Liver (tissue), 9 donors: ENCODE results near the gene SEMA4G. TPM values are rescaled to one million over a fixed set of nuclear protein-coding genes. Genes with fewer than 3 reads are reported as not detected.
A peak's percentile ranks its signal among the peaks of the same experiment; 100 is the strongest.
"Not testable (repeated sequence)": the region's sequence is repeated elsewhere in the genome, so short reads cannot be mapped to it uniquely, and the experiment has no call there.

Experiments used
- DNase-seq: peaks from one replicate; pipeline ENCODE4 v3.0.0-alpha.2; 2017; ENCODE audit warnings: low spot score
- H3K27ac ChIP-seq, 2 donors: one replicate each; pipeline ENCODE4 v1.7.0; 2013; ENCODE audit warnings: inconsistent platforms in 2 of 2, low read length in 2 of 2, control low read depth in 1 of 2, low read depth in 1 of 2, mild to moderate bottlenecking in 1 of 2
- H3K27me3 ChIP-seq, 4 donors: one replicate each; pipeline versions ENCODE4 v1.6.1 to v1.7.0; 2013; ENCODE audit warnings: low read length in 3 of 4, inconsistent platforms in 1 of 4, mild to moderate bottlenecking in 1 of 4, moderate library complexity in 1 of 4; ENCODE audit not compliant: control insufficient read depth in 4 of 4, insufficient read depth in 4 of 4
- H3K36me3 ChIP-seq, 4 donors: one replicate each; pipeline versions ENCODE4 v1.6.1 to v1.7.0; 2013; ENCODE audit warnings: low read length in 3 of 4, mild to moderate bottlenecking in 3 of 4, low read depth in 1 of 4, moderate library complexity in 1 of 4; ENCODE audit not compliant: control insufficient read depth in 4 of 4, insufficient read depth in 3 of 4
- H3K4me1 ChIP-seq, 4 donors: one replicate each; pipeline versions ENCODE4 v1.6.1 to v1.7.0; 2013; ENCODE audit warnings: low read length in 3 of 4, mild to moderate bottlenecking in 3 of 4, moderate library complexity in 1 of 4; ENCODE audit not compliant: control insufficient read depth in 4 of 4, insufficient read depth in 4 of 4
- H3K4me3 ChIP-seq, 3 donors: one replicate each; pipeline versions ENCODE4 v1.6.1 to v1.7.0; 2013; ENCODE audit warnings: low read length in 3 of 3, control low read depth in 1 of 3, low read depth in 1 of 3, mild to moderate bottlenecking in 1 of 3
- H3K9ac ChIP-seq, 2 donors: one replicate each; pipeline ENCODE4 v1.7.0; 2013; ENCODE audit warnings: low read length in 2 of 2, mild to moderate bottlenecking in 2 of 2, moderate library complexity in 2 of 2, control low read depth in 1 of 2, low read depth in 1 of 2
- H3K9me3 ChIP-seq, 4 donors: one replicate each; pipeline versions ENCODE4 v1.6.1 to v1.7.0; 2013; ENCODE audit warnings: low read length in 3 of 4; ENCODE audit not compliant: control insufficient read depth in 4 of 4
- EGR1 ChIP-seq, 2 donors: IDR thresholded peaks; 2 replicates each; pipeline ENCODE4 v1.6.1; 2016 to 2018; ENCODE audit warnings: antibody characterized with exemption in 2 of 2, low read depth in 2 of 2
- FOXA1 ChIP-seq: IDR thresholded peaks from 2 replicates; pipeline ENCODE4 v1.6.1; 2016; ENCODE audit warnings: antibody characterized with exemption
- HNF4A ChIP-seq, 2 donors: conservative IDR thresholded peaks; 2 replicates each; pipeline ENCODE4 v1.6.1; 2016; ENCODE audit warnings: antibody characterized with exemption in 2 of 2, mild to moderate bottlenecking in 2 of 2
- HNF4G ChIP-seq: IDR thresholded peaks from 2 replicates; pipeline ENCODE4 v1.6.1; 2016; ENCODE audit warnings: antibody characterized with exemption
- MAX ChIP-seq: IDR thresholded peaks from 2 replicates; pipeline ENCODE4 v1.6.1; 2016; ENCODE audit warnings: antibody characterized with exemption
- NR2F2 ChIP-seq: IDR thresholded peaks from 2 replicates; pipeline ENCODE4 v1.6.1; 2016; ENCODE audit warnings: antibody characterized with exemption
- RXRA ChIP-seq, 2 donors: IDR thresholded peaks; 2 replicates each; pipeline ENCODE4 v1.6.1; 2017 to 2018; ENCODE audit warnings: antibody characterized with exemption in 2 of 2, mild to moderate bottlenecking in 1 of 2
- WGBS: extraction: QIAGEN DNeasy Blood & Tissue Kit; methylation state at CpG from one replicate; pipeline ENCODE4 v1.1.7; 2013; 5-methylcytosine and 5-hydroxymethylcytosine counted together
- polyA plus RNA-seq, 2 donors: library from polyadenylated mRNA; stranded (reverse) in 1 of 2; unstranded in 1 of 2; fragments of 200-250 nt in 1 of 2; fragments of >200 nt in 1 of 2; fragmentation: Nextera tagmentation in 1 of 2; extraction: Ambion mirVana in 1 of 2; gene quantifications; one replicate each; pipeline versions ENCODE4 v1.2.1 to v1.2.3, GENCODE V29; 2013 to 2015
- total RNA-seq, 2 donors: library from RNA; depleted of rRNA; stranded (reverse); fragments of >200 nt; gene quantifications; one replicate each; pipeline ENCODE4 v1.2.3, GENCODE V29; 2014
- TF ChIP-seq, protein P1 (sequence below): IDR thresholded peaks from 2 replicates; pipeline ENCODE4 v1.6.1; 2016; ENCODE audit warnings: antibody characterized with exemption, mild to moderate bottlenecking
- TF ChIP-seq, protein P2 (sequence below): IDR thresholded peaks from 2 replicates; pipeline ENCODE4 v1.6.1; 2016; ENCODE audit warnings: antibody characterized with exemption
- donor health status: healthy.
- donor health status: healthy.
- donor health status: healthy.
- donor health status: healthy.
- donor health status: healthy.

The SEMA4G gene
- total and polyA plus RNA-seq, 4 donors = 13.9 to 56.0 (median 30.2) TPM

- Histone ChIP-seq H3K4me1 (peaks cover 17 to 51% (median 39%) of the 10 kb centered on the region in 4 donors), H3K9ac (no peak overlapping the region), H3K36me3 (peaks cover 0 to 11% (median 1%) of the 10 kb centered on the region in 4 donors), H3K9me3 (no peaks in the 10 kb centered on the region), H3K4me3 (peak overlapping the region in 1 of 3 donors; percentile 26), H3K27me3 (no peaks in the 10 kb centered on the region), H3K27ac (peak overlapping the region; percentile 5 to 8)
- no peak for DNase-seq
- 75% methylated on average over 13 of the region's 13 CpGs for WGBS
- peak; percentile 86 for TF ChIP-seq NR2F2
- TF ChIP-seq, protein P1, sequence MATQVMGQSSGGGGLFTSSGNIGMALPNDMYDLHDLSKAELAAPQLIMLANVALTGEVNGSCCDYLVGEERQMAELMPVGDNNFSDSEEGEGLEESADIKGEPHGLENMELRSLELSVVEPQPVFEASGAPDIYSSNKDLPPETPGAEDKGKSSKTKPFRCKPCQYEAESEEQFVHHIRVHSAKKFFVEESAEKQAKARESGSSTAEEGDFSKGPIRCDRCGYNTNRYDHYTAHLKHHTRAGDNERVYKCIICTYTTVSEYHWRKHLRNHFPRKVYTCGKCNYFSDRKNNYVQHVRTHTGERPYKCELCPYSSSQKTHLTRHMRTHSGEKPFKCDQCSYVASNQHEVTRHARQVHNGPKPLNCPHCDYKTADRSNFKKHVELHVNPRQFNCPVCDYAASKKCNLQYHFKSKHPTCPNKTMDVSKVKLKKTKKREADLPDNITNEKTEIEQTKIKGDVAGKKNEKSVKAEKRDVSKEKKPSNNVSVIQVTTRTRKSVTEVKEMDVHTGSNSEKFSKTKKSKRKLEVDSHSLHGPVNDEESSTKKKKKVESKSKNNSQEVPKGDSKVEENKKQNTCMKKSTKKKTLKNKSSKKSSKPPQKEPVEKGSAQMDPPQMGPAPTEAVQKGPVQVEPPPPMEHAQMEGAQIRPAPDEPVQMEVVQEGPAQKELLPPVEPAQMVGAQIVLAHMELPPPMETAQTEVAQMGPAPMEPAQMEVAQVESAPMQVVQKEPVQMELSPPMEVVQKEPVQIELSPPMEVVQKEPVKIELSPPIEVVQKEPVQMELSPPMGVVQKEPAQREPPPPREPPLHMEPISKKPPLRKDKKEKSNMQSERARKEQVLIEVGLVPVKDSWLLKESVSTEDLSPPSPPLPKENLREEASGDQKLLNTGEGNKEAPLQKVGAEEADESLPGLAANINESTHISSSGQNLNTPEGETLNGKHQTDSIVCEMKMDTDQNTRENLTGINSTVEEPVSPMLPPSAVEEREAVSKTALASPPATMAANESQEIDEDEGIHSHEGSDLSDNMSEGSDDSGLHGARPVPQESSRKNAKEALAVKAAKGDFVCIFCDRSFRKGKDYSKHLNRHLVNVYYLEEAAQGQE = no peak
- TF ChIP-seq HNF4A (conservative IDR thresholded peaks at IDR 0.05) = peak; percentile 35 to 58
These were observed 3.0 kb downstream of the SEMA4G start for GRCh38 chr10:100972115-100972903.

DNA sequence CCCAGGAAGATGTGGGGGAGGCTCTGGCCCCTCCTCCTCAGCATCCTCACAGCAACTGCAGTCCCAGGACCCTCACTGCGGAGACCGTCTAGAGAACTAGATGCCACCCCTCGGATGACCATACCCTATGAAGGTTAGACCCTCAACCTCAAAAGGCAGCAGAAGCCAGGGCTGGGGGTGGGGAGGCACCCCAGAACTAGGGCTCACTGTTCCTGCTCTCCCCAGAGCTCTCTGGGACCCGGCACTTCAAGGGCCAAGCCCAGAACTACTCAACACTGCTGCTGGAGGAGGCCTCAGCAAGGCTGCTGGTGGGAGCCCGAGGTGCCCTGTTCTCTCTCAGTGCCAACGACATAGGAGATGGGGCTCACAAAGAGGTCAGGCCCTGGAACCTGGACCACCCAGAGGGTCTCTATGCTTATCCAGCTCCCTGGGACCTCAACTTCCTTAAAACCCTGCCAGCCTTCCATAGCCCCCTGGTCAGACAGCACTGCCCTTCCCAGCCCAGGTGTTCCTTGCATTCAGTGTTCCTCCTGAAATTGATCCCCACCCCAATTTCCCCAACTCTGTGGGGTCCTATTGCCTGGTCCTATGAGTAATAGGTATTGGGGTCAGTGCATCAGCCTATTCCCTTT is 3.7 kb downstream of the SEMA4G start:
- no peak overlapping the region for H3K9ac ChIP-seq
- no peaks in the 10 kb centered on the region for H3K27me3 ChIP-seq
- WGBS = 95% methylated on average over 6 of the region's 6 CpGs
- peaks cover 17 to 50% (median 38%) of the 10 kb centered on the region in 4 donors for H3K4me1 ChIP-seq
- H3K4me3 ChIP-seq = no peak overlapping the region
- DNase-seq = no peak
- TF ChIP-seq MAX (no peak), EGR1 (IDR thresholded peaks at IDR 0.05; ENCODE audit: low read depth in 2 of 2) (no peak), FOXA1 (no peak), RXRA (IDR thresholded peaks at IDR 0.05) (no peak), HNF4G (no peak)
- TF ChIP-seq, protein P2, sequence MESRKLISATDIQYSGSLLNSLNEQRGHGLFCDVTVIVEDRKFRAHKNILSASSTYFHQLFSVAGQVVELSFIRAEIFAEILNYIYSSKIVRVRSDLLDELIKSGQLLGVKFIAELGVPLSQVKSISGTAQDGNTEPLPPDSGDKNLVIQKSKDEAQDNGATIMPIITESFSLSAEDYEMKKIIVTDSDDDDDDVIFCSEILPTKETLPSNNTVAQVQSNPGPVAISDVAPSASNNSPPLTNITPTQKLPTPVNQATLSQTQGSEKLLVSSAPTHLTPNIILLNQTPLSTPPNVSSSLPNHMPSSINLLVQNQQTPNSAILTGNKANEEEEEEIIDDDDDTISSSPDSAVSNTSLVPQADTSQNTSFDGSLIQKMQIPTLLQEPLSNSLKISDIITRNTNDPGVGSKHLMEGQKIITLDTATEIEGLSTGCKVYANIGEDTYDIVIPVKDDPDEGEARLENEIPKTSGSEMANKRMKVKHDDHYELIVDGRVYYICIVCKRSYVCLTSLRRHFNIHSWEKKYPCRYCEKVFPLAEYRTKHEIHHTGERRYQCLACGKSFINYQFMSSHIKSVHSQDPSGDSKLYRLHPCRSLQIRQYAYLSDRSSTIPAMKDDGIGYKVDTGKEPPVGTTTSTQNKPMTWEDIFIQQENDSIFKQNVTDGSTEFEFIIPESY = no peak
- no peaks in the 10 kb centered on the region for H3K9me3 ChIP-seq
- peaks cover 0 to 18% (median 3%) of the 10 kb centered on the region in 4 donors for H3K36me3 ChIP-seq
- no peak overlapping the region for H3K27ac ChIP-seq

- H3K9ac ChIP-seq, H3K4me3 ChIP-seq, H3K27me3 ChIP-seq, H3K27ac ChIP-seq, H3K9me3 ChIP-seq: not testable (repeated sequence)
- WGBS = 82% methylated on average over 8 of the region's 8 CpGs
- peaks cover 6 to 39% (median 17%) of the 10 kb centered on the region in 4 donors for H3K36me3 ChIP-seq
- DNase-seq = peak; percentile 10
- H3K4me1 ChIP-seq = peaks cover 12 to 30% (median 26%) of the 10 kb centered on the region in 4 donors
These were observed 6.1 kb downstream of the SEMA4G start for GRCh38 chr10:100975397-100975796.
